Keratinocyte (primary cell): ENCODE measurements around the gene CHMP2A.

ENCODE experiments used
- CTCF ChIP-seq, 3 experiments: IDR thresholded peaks in 1 of 3; conservative IDR thresholded peaks in 1 of 3; optimal IDR thresholded peaks in 1 of 3; 2 replicates in 2 of 3; 3 replicates in 1 of 3; pipeline versions ENCODE3 to v1.5.1; 2011; ENCODE audit warnings: low read length in 3 of 3, mild to moderate bottlenecking in 3 of 3, moderate library complexity in 2 of 3, control low read depth in 1 of 3, inconsistent platforms in 1 of 3; ENCODE audit not compliant: insufficient read depth in 2 of 3; ENCODE audit errors: extremely low read depth in 1 of 3
- EZH2 ChIP-seq: IDR thresholded peaks from one replicate; pipeline ENCODE4 v1.6.1; 2012; ENCODE audit warnings: inconsistent platforms, mild to moderate bottlenecking, low read length, moderate library complexity

- peak; percentile 72 to 75 (median 75) for TF ChIP-seq CTCF (optimal IDR thresholded peaks at IDR 0.05 in 1 of 3, IDR thresholded peaks at IDR 0.05 in 1 of 3, conservative IDR thresholded peaks at IDR 0.05 in 1 of 3; ENCODE audit: extremely low read depth in 1 of 3, insufficient read depth in 2 of 3, low read length in 3 of 3)
- no peak for TF ChIP-seq EZH2
Measured at GRCh38 chr19:58519087-58519354, 35.9 kb downstream of the CHMP2A start.
